H1 (cell line): Measurements from ENCODE around the gene MAP9. TPM values are rescaled to one million over a fixed set of nuclear protein-coding genes. Genes with fewer than 3 reads are reported as not detected.

Source experiments
- CREB1 ChIP-seq: IDR thresholded peaks from 2 replicates; pipeline ENCODE4 v1.6.1; 2012; ENCODE audit warnings: inconsistent platforms
- JUN ChIP-seq: IDR thresholded peaks from 2 replicates; pipeline ENCODE4 v1.6.1; 2011; ENCODE audit warnings: low read depth, mild to moderate bottlenecking, improper control_type of control experiment, low read length
- TAF1 ChIP-seq: IDR thresholded peaks from 2 replicates; pipeline ENCODE4 v1.6.1; 2011; ENCODE audit warnings: mild to moderate bottlenecking, low read depth, low read length
- polyA plus RNA-seq, 7 experiments: library from polyadenylated mRNA; depleted of rRNA in 3 of 7; stranded (reverse) in 5 of 7; unstranded in 2 of 7; fragments of >200 nt in 5 of 7; fragments of 200-250 nt in 2 of 7; gene quantifications; 1 replicate in 5 of 7; 2 replicates in 1 of 7; 4 replicates in 1 of 7; pipeline versions ENCODE4 v1.2.1 to v1.2.3, GENCODE V29; 2011 to 2013; ENCODE audit warnings: missing spikeins in 2 of 7, mixed read lengths in 2 of 7
- total RNA-seq: library from RNA; stranded (reverse); fragmentation: NEBNext Ultra II Directional; extraction: Animal tissue kit (Norgen Biotek cat#: 25700); gene quantifications from 2 replicates; pipeline ENCODE4 v1.2.1, GENCODE V29; 2021

Gene MAP9
- total and polyA plus RNA-seq, 2 of the 8 experiments (the other 6 are each of a cell fraction or from before 2014, with no cell fraction given): 2.1 to 18.9 TPM

- TF ChIP-seq JUN: no peak
- TF ChIP-seq TAF1: no peak
- TF ChIP-seq CREB1: no peak
These were observed 23.4 kb upstream of the MAP9 start (continued) for GRCh38 chr4:155399974-155400697.
